HG02885 (cell line): ENCODE measurements around the gene JMJD1C.
"Not testable (repeated sequence)": the region's sequence is repeated elsewhere in the genome, so short reads cannot be mapped to it uniquely, and the experiment has no call there.

Experiments
- ATAC-seq: cut with Tn5 transposase; IDR thresholded peaks from one replicate; pipeline ENCODE4 v1.9.1; 2021; ENCODE audit warnings: mild to moderate bottlenecking; ENCODE audit not compliant: unreplicated experiment, poor library complexity

JMJD1C gene

GRCh38 chr10:63373176-63373575 lies 92.6 kb downstream of the JMJD1C start:
- ATAC-seq, result no peak

- no peak for ATAC-seq
These were observed 96.1 kb downstream of the JMJD1C start for GRCh38 chr10:63369711-63370110.

DNA sequence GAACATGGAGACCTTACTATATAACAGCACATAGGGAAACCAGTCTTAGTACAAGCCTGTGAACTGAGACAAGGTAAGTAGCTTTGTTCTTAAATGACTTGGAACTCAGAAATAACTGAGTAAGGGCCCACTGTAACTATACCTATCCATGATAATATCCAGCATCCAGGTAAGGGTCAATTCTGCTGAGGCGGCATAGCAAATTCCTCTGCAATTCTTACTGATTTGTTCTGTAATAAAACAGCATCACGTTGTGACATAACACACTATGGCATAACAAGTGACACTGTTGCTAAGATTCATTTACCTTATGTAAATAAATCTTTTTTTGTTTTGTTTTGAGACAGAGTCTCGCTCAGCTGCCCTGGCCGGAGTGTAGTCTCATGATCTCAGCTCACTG lies 97.4 kb downstream of the JMJD1C start:
- no peak for ATAC-seq

DNA sequence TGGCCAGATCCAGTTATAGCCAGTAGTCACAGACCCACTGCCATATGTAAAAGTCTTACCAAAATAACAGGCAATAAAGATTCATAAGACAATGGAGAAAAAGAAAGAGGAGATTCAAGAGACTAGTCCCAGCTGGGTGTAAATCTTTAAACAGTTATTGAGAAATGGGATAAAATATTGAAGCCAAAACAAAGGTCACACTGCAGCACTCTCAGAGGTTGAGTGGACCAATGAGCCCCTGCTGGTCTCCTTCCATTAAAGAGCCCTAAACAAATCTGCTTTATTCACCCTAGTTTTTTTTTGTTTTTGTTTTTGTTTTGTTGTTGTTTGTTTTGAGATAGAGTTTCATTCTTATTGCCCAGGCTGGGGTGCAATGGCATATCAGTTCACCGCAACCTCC lies 98.8 kb downstream of the JMJD1C start:
- no peak for ATAC-seq

DNA sequence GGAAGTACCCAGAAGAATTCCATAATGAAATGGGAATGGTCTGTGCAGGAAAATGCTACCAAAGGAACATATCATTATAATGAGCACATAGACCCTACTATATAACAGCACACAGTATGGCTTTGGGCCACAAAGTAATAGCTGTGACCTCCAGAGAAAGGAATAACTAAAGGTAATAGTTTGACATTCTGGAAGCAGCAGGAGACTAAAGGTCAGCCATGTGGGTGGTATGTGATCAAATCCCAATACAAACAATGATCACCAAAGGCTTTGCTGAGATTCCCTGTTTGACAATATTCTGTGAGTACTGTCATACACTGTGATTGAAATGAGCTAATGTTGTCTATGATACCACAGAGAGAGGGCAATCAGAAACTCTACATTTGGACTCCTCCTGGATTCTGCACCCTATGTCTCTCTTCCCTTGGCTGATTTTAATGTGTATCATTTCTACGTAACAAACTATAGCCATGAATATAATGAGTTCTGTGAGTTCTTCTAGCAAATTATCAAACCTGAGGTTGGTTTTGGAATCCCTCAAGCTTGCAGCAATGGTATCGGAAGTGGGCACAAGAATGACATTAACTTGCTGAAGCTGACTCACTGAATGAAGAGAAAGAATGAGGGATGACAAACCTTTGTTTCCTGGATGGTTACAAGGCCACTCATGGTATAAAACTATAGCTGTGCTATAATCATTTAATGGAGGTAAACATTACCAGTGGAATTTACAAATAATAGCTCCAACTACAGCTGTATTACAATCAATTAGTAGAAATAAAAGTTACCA lies 99.6 kb downstream of the JMJD1C start:
- no peak for ATAC-seq

- no peak for ATAC-seq
These were observed 100.9 kb downstream of the JMJD1C start for GRCh38 chr10:63364918-63365317.

- no peak for ATAC-seq
These were observed 101.8 kb downstream of the JMJD1C start for GRCh38 chr10:63363951-63364350.

DNA sequence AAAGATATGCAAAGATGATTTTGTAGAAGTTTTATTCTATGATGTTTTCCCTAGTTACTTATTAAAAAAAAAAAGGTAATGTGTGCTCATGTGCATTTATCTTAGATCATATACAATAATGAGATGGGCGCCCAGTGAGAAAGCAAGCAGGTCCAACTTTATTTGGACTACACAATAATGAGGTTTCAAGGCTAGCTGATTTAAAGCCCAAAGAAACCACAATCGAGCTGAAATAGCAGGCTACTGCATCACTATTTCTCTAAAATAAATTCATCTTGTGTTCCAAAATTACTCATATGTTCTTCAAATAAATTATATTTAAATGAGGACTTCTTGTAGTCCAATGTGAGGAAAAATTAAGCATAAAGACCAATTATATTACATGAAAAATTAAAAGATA lies 110.1 kb downstream of the JMJD1C start:
- no peak for ATAC-seq

GRCh38 chr10:63352976-63353375 lies 112.8 kb downstream of the JMJD1C start:
- ATAC-seq, result no peak

DNA sequence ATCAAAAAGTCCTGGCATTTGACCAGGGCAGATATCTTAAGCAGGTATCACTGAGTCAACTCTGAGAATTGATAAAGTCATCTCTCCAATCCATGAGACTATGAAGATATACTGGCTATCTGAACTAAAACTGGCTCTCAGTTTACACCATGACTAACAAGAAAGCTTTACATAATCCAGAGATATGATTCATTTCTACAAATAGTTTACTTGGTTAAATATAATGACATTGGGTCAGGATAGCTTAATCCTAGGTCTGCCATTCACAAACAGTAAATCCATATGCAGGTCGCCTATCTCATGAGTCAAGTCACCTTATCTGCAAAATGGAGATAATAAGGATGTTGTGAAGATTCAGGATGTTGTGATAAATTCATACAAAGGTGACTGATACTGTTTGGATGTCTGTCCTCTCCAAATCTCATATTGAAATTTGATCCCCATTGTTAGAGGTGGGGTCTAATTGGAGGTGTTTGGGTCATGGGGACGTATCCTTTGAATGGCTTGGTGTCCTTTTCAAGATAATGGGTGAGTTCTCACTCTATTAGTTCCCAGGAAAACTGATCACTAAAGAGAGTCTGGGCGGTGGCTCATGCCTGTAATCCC lies 117.4 kb downstream of the JMJD1C start:
- ATAC-seq, result no peak

DNA sequence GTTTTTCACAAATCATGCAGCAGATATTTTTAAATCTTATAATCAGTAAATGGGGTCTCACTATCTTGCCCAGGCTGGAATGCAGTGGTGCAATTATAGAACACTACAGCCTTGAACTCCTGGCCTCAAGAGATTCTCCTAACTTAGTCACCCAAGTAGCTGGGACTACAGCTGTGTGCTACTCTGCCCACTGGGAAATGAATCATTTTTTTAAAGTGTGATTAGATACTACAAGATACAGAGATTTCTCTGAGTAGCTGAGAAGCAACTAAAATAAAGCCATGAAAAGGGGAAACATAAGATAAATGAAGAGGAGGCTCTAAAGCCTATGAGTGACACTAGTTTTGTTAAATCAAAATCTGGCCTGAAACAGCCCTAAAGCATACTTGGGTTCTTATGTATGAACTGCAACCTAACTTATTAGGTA lies 119.7 kb downstream of the JMJD1C start:
- ATAC-seq, result no peak

GRCh38 chr10:63344269-63344668 lies 121.5 kb downstream of the JMJD1C start:
- no peak for ATAC-seq

- no peak for ATAC-seq
These were observed 122.3 kb downstream of the JMJD1C start for GRCh38 chr10:63343476-63343875.

- ATAC-seq, result not testable (repeated sequence)
These were observed 126.1 kb downstream of the JMJD1C start for GRCh38 chr10:63339640-63340039.

DNA sequence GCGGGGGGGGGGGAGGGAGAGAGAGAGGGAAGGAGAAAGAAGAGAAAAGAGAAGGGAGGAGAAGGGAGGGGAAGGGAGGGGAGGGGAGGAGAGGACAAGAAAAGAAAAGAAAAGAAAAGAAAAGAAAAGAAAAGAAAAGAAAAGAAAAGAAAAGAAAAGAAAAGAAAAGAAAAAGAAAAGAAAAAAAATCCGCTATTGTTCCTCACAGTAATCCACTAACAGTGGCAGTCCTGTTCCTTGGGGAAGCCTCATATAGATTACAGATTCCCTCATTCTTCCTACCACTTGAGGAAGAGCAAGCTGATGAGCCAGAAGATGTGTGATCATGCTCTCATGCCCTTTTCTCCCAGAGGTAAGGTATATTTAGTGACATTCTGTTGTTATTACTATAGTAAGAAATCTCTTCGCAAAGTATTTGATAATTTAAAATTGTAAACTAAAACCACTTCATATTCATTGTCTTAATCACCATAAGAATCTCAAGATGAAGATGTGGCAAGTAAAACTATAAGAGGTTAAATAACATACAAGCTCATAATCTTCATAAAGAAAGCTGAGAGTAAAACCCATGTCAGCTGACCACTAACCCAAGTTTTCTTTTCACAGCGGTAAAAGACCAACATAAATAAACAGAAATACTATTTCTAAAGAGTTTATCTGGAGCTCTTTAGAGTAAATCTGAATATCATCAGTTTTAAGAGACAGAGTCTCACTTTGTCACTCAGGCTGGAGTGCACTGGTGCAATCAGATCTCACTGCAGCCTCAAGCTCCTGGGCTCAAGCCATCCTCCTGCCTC lies 128.1 kb downstream of the JMJD1C start:
- ATAC-seq, result no peak

DNA sequence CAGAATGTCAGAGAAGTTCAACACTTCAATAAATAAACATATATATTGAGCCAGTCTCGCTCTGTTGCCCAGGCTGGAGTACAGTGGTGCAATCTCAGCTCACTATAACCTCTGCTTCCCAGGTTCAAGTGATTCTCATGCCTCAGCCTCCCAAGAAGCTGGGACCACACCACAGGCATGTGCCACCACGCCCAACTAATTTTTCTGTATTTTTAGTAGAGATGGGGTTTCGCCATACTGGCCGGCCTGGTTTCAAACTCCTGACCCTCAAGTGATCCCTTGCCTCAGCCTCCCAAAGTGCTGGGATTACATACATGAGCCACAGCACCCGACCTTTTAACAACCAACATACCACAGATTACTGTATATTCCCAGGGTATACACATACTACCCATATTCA lies 134.2 kb downstream of the JMJD1C start:
- no peak for ATAC-seq

DNA sequence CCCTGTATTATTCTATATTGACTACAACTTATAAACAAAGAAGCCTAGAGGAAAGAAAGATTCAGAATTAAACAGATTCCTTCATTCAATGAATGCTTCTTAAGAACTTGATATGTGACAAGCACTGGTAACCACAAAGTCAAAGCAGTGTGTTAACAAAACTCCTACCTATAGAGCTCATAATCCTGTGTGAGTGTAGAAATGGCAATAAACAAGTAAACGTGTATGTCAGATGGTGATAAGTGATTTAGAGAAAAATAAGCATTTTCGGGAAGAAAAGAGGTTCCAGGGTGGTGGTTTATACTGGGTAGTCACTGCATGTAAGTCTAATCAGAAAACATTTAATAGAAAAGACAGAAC lies 141.3 kb downstream of the JMJD1C start:
- ATAC-seq, result no peak

DNA sequence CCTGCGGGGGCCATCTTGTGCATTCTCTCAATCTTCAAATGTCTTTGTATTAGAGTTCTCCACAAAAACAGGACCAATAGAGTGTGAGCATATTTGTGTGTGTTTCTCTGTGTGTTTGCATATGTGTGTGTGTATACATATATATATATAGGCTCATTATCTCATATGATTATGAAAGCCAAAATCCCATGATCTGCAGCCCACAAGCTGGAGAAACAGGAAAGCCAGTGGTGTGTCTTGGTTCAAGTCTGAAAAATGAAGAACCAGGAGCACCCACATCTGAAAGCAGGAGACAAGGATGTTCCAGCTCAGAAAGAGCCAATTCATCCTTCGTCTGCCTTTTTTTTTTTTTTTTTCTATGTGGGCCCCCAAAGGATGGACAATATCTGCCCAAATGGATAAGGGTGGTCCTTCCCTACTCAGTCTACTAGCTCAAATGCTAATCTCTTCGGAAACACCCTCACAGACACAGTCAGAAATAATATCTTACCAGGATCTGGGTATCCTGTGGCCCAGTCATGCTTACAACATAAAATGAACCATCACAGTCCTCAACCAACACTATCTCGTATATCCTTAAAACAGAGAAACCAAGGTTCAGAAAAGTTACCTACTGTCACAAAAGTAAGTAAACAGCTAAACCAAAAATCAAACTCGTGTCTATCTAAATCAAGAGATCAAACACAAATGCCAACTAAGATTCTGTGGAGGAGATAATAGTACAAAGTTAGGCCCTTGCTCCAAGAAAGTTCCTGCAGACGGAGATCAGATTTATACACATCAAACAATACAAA lies 141.9 kb downstream of the JMJD1C start:
- no peak for ATAC-seq

- ATAC-seq, result no peak
These were observed 145.1 kb downstream of the JMJD1C start for GRCh38 chr10:63320683-63321082.

DNA sequence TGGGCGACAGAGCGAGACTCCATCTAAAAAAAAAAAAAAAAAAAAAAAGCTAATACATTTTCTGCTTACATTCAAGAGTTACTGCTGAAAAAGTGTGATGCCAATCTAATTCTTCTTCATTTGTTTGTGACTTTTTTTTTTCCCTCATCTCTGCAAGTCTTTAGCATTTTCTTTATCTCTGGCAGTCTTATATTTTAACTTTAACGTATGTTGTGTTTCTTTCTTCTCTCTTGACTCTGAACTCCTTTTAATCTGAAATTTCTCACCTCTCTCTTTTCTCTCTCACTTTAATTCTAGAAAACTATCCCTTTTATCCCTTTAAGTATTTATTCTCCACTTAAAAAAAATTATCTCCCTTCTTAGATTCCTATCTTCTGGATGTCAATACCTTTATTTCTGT lies 146.5 kb downstream of the JMJD1C start:
- no peak for ATAC-seq

- ATAC-seq, result no peak
These were observed 147.3 kb downstream of the JMJD1C start for GRCh38 chr10:63318491-63318890.
